Esophagus squamous epithelium (tissue), 5 donors: Measurements from ENCODE around the gene CELF2. TPM values are rescaled to one million over a fixed set of nuclear protein-coding genes. Genes with fewer than 3 reads are reported as not detected.
A peak's percentile ranks its signal among the peaks of the same experiment; 100 is the strongest.

Source experiments
- DNase-seq: peaks from one replicate; lab custom pipeline; 2025; lab: John Stamatoyannopoulos, UW
- H3K27ac ChIP-seq, 4 donors: fragments of 200-600 bp; sonication (generic); one replicate each; pipeline ENCODE4 v1.5.1; 2016 to 2019; ENCODE audit warnings: mild to moderate bottlenecking in 1 of 4
- H3K27me3 ChIP-seq, 4 donors: fragments of 200-600 bp; sonication (generic); 1 replicate in 3 of 4; 2 replicates in 1 of 4; pipeline versions ENCODE4 v1.5.1 to v1.6.0; 2017 to 2021; ENCODE audit warnings: antibody characterized with exemption in 1 of 4
- H3K36me3 ChIP-seq, 3 donors: fragments of 200-600 bp; sonication (generic); one replicate each; pipeline ENCODE4 v1.5.1; 2016 to 2019
- H3K4me1 ChIP-seq, 3 donors: fragments of 200-600 bp; sonication (generic); one replicate each; pipeline ENCODE4 v1.5.1; 2017 to 2019
- H3K4me3 ChIP-seq, 4 donors: fragments of 200-600 bp; sonication (generic); 1 replicate in 3 of 4; 2 replicates in 1 of 4; pipeline ENCODE4 v1.5.1; 2016 to 2019; ENCODE audit warnings: mild to moderate bottlenecking in 2 of 4, moderate library complexity in 1 of 4
- H3K9me3 ChIP-seq, 3 donors: fragments of 200-600 bp; sonication (generic); one replicate each; pipeline ENCODE4 v1.5.1; 2016 to 2019
- POLR2A ChIP-seq, 4 donors: fragments of 450-650 bp; IDR thresholded peaks; one replicate each; pipeline ENCODE4 v1.6.1; 2017; ENCODE audit warnings: antibody characterized with exemption in 4 of 4, mild to moderate bottlenecking in 4 of 4, moderate library complexity in 3 of 4
- WGBS, 2 donors: methylation state at CpG; one replicate each; pipeline ENCODE4 v1.1.5; 2018; 5-methylcytosine and 5-hydroxymethylcytosine counted together
- intact Hi-C: fragments of 100-400 bp; cut with DNase I; formaldehyde crosslinking; loops from one replicate; pipeline ENCODE4 v1.15.0; 2022
- total RNA-seq, 4 donors: library from RNA; depleted of rRNA; stranded (reverse); fragments of >200 nt; gene quantifications; one replicate each; pipeline ENCODE4 v1.1.0, GENCODE V29; 2016
- TF ChIP-seq, protein P1 (sequence below), 6 experiments: fragments of 450-650 bp in 4 of 6; fragments of 200-600 bp in 2 of 6; sonication (generic) in 2 of 6; IDR thresholded peaks; one replicate each; pipeline ENCODE4 v1.5.1; 2016 to 2019; ENCODE audit warnings: antibody characterized with exemption in 6 of 6, mild to moderate bottlenecking in 4 of 6, moderate library complexity in 4 of 6
- donor health status: DM: yes; HTN: yes; CAD: no.

CELF2 gene
- total RNA-seq, 4 donors from 2014 or later = 4.2 to 62.4 (median 13.5) TPM

DNA sequence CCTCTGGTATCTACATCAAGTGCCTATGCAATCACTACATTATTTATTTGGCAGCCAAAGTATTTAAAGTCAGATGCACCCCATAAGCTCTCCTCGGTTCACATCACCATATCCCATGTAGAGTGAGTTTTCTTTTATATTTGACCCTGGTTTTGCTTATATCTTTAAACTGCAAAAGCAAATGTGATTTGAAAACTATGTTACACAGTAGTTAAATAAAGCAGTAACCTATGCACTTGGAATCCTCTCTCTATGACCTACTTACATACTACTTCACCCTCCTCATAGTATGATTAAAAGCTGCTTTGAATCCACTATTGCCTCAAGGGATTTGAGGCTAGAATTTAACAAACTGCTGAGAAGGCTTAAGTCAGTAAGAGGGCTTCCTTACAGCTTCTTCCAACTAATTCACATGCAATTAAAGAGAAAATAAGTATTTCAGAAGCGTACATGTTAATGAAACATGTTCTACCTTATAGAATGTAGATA lies 2.2 kb upstream of the CELF2 start:
- intact Hi-C loops = no loop called here
- peak overlapping the region in 1 of 4 donors; percentile 38 for H3K27ac ChIP-seq
- DNase-seq = no peak
- H3K4me3 ChIP-seq = no peak overlapping the region
- TF ChIP-seq, protein P1, sequence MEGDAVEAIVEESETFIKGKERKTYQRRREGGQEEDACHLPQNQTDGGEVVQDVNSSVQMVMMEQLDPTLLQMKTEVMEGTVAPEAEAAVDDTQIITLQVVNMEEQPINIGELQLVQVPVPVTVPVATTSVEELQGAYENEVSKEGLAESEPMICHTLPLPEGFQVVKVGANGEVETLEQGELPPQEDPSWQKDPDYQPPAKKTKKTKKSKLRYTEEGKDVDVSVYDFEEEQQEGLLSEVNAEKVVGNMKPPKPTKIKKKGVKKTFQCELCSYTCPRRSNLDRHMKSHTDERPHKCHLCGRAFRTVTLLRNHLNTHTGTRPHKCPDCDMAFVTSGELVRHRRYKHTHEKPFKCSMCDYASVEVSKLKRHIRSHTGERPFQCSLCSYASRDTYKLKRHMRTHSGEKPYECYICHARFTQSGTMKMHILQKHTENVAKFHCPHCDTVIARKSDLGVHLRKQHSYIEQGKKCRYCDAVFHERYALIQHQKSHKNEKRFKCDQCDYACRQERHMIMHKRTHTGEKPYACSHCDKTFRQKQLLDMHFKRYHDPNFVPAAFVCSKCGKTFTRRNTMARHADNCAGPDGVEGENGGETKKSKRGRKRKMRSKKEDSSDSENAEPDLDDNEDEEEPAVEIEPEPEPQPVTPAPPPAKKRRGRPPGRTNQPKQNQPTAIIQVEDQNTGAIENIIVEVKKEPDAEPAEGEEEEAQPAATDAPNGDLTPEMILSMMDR (IDR thresholded peaks at IDR 0.05) = no peak
- no peak for TF ChIP-seq POLR2A (IDR thresholded peaks at IDR 0.05)
- no peaks in the 10 kb centered on the region for H3K36me3 ChIP-seq
- H3K4me1 ChIP-seq = peaks cover 0 to 47% (median 0%) of the 10 kb centered on the region in 3 donors
- peaks cover 0 to 49% (median 0%) of the 10 kb centered on the region in 4 donors for H3K27me3 ChIP-seq
- WGBS, 2 donors = 77 to 82% methylated on average over 2 of the region's 2 CpGs
- H3K9me3 ChIP-seq = no peaks in the 10 kb centered on the region

DNA sequence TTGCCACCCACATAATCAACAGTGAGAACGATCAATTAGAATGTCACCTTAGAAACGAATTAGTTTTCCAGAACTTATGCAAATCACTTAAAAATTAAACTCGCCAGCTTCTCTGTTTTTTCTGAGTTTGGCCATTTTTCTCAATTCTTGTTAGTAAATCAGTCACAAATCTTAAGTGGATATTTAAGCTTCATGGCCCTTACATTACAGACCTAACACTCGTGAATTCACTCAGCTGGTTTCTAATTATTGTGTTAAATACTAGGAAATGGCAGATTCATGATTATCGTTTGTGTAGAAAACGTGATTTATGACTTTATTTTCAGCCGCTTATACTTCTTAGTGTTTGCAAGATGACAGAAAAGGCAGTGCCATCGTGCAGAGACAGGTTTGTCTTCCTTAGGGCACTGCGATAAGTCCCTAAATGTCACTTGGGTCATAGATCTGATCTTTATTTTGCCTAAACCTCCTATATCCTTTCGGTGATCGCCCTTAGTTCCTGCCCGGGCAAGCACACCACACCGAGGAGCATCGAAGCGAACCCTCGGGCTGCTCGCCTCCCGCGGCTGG lies 587 bp upstream of the CELF2 start:
- Histone ChIP-seq H3K27ac (peak overlapping the region; percentile 73 to 88 (median 82)), H3K4me1 (peaks cover 0 to 45% (median 0%) of the 10 kb centered on the region in 3 donors), H3K36me3 (no peaks in the 10 kb centered on the region), H3K27me3 (peaks cover 0 to 56% (median 0%) of the 10 kb centered on the region in 4 donors), H3K9me3 (no peaks in the 10 kb centered on the region), H3K4me3 (peak overlapping the region; percentile 53 to 77 (median 70))
- no peak for DNase-seq
- intact Hi-C loops = no loop called here
- 23 to 33% methylated on average over 9 to 15 of the region's 19 CpGs for WGBS, 2 donors
- TF ChIP-seq POLR2A (IDR thresholded peaks at IDR 0.05) = no peak
- TF ChIP-seq, protein P1 (IDR thresholded peaks at IDR 0.05) = no peak

DNA sequence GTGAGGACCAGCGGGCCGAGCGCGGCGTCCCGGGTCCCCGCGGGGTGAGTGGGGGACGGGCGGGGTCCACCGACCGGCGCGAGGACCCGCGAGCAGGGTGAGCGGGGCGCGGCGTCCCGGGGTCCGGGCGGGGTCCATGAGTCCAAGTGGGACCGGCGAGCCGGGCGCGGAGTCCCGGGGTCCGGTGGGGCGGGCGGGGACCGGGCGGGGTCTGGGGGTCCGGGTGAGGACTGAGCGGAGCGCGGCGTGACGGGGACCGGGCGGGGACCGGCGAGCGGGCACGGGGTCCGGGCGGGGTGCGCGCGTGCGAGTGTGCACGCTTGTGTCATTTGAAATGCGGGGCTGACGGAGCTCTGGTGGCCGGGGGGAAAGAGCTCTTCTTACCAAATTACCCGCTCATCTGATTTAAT lies 765 bp downstream of the CELF2 start:
- intact Hi-C loops = no loop called here
- TF ChIP-seq, protein P1 (IDR thresholded peaks at IDR 0.05) = no peak
- TF ChIP-seq POLR2A (IDR thresholded peaks at IDR 0.05) = no peak
- H3K36me3 ChIP-seq = no peaks in the 10 kb centered on the region
- peaks cover 0 to 36% (median 0%) of the 10 kb centered on the region in 3 donors for H3K4me1 ChIP-seq
- H3K27me3 ChIP-seq = peaks cover 0 to 48% (median 0%) of the 10 kb centered on the region in 4 donors
- peak overlapping the region; percentile 67 to 88 (median 82) for H3K27ac ChIP-seq
- no peak for DNase-seq
- H3K9me3 ChIP-seq = no peaks in the 10 kb centered on the region
- WGBS, 2 donors = 0 to 7% methylated on average over 1 to 2 of the region's 57 CpGs
- H3K4me3 ChIP-seq = peak overlapping the region; percentile 53 to 77 (median 70)

DNA sequence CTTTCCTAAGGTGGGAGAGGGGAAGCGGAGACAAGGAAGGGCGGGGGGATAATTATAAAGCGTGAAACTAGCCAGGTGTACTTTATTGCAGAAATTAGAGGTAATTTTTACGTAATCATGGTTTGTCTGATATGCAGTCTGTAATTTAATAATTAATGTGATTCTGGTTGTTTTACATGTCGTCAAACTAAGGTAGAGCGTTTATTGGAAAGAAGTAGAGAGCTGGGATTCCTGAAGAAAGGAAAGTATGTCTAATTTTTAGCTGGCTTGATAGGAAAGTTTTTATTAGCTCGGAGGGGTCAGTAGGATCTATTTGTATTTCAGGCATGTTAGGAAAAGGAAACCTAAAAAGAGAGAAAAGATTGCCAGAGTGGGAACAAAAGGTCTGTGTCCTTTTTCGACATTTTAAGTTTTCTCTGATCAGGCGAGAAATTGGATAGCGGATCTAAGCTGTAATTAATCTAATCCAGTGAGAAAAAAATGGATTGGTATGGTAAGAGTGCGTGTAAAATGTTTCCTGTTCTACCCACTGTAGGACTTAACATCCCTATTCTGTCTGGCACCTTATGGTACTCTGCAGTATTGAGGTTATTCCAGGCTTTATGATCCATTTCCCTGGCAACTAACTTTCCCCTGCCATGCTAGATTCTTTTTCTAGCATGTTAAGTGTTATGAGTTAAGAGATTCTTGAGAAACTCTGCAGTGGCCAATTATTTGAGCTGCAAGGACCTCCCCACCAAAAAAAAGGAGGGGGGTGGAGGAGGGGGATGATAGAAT lies 1.4 kb downstream of the CELF2 start:
- Histone ChIP-seq H3K9me3 (no peaks in the 10 kb centered on the region), H3K36me3 (no peaks in the 10 kb centered on the region), H3K27me3 (peaks cover 0 to 48% (median 0%) of the 10 kb centered on the region in 4 donors), H3K4me1 (peaks cover 0 to 33% (median 0%) of the 10 kb centered on the region in 3 donors), H3K4me3 (peak overlapping the region; percentile 53 to 77 (median 70)), H3K27ac (peak overlapping the region; percentile 67 to 88 (median 82))
- intact Hi-C loops = no loop called here
- TF ChIP-seq, protein P1 (IDR thresholded peaks at IDR 0.05) = no peak
- TF ChIP-seq POLR2A (IDR thresholded peaks at IDR 0.05) = no peak
- WGBS, 2 donors = 19% methylated on average over 11 of the region's 11 CpGs
- no peak for DNase-seq
